GM12878 (cell line): ENCODE results near the gene USP4. TPM values are rescaled to one million over a fixed set of nuclear protein-coding genes. Genes with fewer than 3 reads are reported as not detected.

Experiments
- ASH2L ChIP-seq: fragments of 300-600, 200-600 bp; sonication (generic); IDR thresholded peaks from 2 replicates; pipeline ENCODE4 v1.6.1; 2017; ENCODE audit warnings: low read depth, mild to moderate bottlenecking, borderline replicate concordance
- CBFB ChIP-seq: IDR thresholded peaks from 2 replicates; pipeline ENCODE4 v1.6.1; 2016; ENCODE audit warnings: antibody characterized with exemption, low read depth
- HDAC2 ChIP-seq: fragments of 200-600 bp; sonication (generic); IDR thresholded peaks from 2 replicates; pipeline ENCODE4 v1.6.1; 2017
- IRF4 ChIP-seq: IDR thresholded peaks from 2 replicates; pipeline ENCODE4 v1.6.1; 2011; ENCODE audit warnings: low read depth, low read length
- MEF2A ChIP-seq: IDR thresholded peaks from 2 replicates; pipeline ENCODE4 v1.6.1; 2011; ENCODE audit warnings: low read depth, mild to moderate bottlenecking, low read length, moderate library complexity; ENCODE audit not compliant: insufficient read depth
- MXI1 ChIP-seq: fragments of 150-350 bp; IDR thresholded peaks from 2 replicates; pipeline ENCODE4 v1.6.1; 2011; ENCODE audit warnings: low read depth, mild to moderate bottlenecking, inconsistent platforms, low read length, improper control_type of control experiment
- NFXL1 ChIP-seq: fragments of 450-650 bp; IDR thresholded peaks from 2 replicates; pipeline ENCODE4 v1.6.1; 2017; ENCODE audit warnings: antibody characterized with exemption, mild to moderate bottlenecking, borderline replicate concordance
- PAX5 ChIP-seq: IDR thresholded peaks from 2 replicates; pipeline ENCODE4 v1.6.1; 2011; ENCODE audit warnings: low read depth, low read length, borderline replicate concordance
- POLR2AphosphoS5 ChIP-seq: IDR thresholded peaks from 2 replicates; pipeline ENCODE4 v1.6.1; 2011; ENCODE audit warnings: mild to moderate bottlenecking, low read length, inconsistent platforms
- POU2F2 ChIP-seq: IDR thresholded peaks from 3 replicates; pipeline ENCODE4 v1.6.1; 2011; ENCODE audit warnings: low read depth, mild to moderate bottlenecking, low read length, borderline replicate concordance
- SREBF2 ChIP-seq: IDR thresholded peaks from 2 replicates; pipeline ENCODE4 v1.6.1; 2012; ENCODE audit warnings: mild to moderate bottlenecking, low read length
- STAT3 ChIP-seq: IDR thresholded peaks from 2 replicates; pipeline ENCODE4 v1.6.1; 2011; ENCODE audit warnings: low read depth, low read length, improper control_type of control experiment
- ZNF384 ChIP-seq: IDR thresholded peaks from 2 replicates; pipeline ENCODE4 v1.6.1; 2012; ENCODE audit warnings: low read depth, mild to moderate bottlenecking, low read length, improper control_type of control experiment, borderline replicate concordance
- polyA plus RNA-seq, 11 experiments: library from polyadenylated mRNA; depleted of rRNA in 4 of 11; unstranded in 6 of 11; stranded (reverse) in 5 of 11; fragments of >200 nt; fragmentation: Nextera tagmentation in 4 of 11; fragmentation: Illumina TruSeq in 1 of 11; extraction: Ambion mirVana in 4 of 11; extraction: Trizol in 1 of 11; gene quantifications; 1 replicate in 1 of 11; 2 replicates in 10 of 11; pipeline versions ENCODE4 v1.2.1 to v1.2.3, GENCODE V29; 2011 to 2016; ENCODE audit warnings: inconsistent platforms in 2 of 11, missing spikeins in 2 of 11, low read depth in 1 of 11
- total RNA-seq, 4 experiments: library from RNA; depleted of rRNA in 3 of 4; stranded (reverse); fragments of >200 nt in 3 of 4; fragmentation: Illumina TruSeq in 1 of 4; extraction: Trizol in 1 of 4; gene quantifications; 2 replicates each; pipeline versions ENCODE4 v1.2.1 to v1.2.3, GENCODE V29; 2013 to 2021
- TF ChIP-seq, protein P1 (sequence below): fragments of 450-650 bp; IDR thresholded peaks from 2 replicates; pipeline ENCODE4 v1.6.1; 2016; ENCODE audit warnings: mild to moderate bottlenecking
- TF ChIP-seq, protein P2 (sequence below): IDR thresholded peaks from 2 replicates; pipeline ENCODE4 v1.6.1; 2012; ENCODE audit warnings: low read depth, low read length, improper control_type of control experiment
- TF ChIP-seq, protein P3 (sequence below): fragments of 450-650 bp; conservative IDR thresholded peaks from 2 replicates; pipeline ENCODE4 v1.6.1; 2017; ENCODE audit warnings: mild to moderate bottlenecking, moderate library complexity
- TF ChIP-seq, protein P4 (sequence below): IDR thresholded peaks from 2 replicates; pipeline ENCODE4 v1.6.1; 2011; ENCODE audit warnings: low read depth, low read length, improper control_type of control experiment, borderline replicate concordance
- TF ChIP-seq, protein P5 (sequence below): IDR thresholded peaks from 2 replicates; pipeline ENCODE4 v1.6.1; 2012; ENCODE audit warnings: improper control_type of control experiment, low read depth, low read length; ENCODE audit not compliant: insufficient replicate concordance

USP4 gene
- total and polyA plus RNA-seq, 10 of the 15 experiments (the other 5 are each of a cell fraction or from before 2014, with no cell fraction given) = 26.5 to 77.1 (median 66.0) TPM

DNA sequence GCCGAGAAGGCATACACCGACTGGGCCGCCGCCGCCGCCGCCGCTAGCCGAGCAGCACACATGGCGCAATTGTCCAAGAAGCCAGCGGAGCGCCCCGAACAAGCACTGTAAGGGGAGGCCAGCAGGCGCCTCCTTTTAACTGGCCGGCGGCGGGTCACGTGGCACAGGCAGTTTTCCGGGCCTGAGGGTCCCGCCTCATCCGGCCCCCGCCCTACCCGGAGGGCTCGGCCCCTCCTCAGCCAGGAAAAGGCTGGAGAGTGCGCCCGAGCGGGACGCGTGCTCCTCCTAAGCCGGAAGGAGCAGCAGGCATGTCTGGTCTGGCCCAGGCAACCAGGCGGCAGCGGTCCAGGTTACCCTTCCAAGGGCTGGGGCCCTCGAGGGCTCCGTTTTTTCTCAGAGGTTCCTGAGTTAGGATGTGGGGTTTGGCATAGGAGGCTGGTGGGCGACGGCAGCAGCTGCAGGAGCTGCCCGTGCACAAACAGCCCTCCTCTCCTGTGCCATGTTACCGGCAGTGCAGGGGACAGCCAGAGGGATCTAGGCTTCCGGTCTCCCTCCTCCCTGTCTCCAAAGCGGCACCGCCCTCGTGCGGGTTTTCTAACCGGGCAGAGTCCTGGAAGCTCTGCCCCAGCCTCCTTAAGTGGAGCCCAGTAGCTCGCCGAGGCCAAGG is 18.5 kb upstream of the USP4 start, which contains the start of gene GPX1 (continued):
- TF ChIP-seq, protein P1, sequence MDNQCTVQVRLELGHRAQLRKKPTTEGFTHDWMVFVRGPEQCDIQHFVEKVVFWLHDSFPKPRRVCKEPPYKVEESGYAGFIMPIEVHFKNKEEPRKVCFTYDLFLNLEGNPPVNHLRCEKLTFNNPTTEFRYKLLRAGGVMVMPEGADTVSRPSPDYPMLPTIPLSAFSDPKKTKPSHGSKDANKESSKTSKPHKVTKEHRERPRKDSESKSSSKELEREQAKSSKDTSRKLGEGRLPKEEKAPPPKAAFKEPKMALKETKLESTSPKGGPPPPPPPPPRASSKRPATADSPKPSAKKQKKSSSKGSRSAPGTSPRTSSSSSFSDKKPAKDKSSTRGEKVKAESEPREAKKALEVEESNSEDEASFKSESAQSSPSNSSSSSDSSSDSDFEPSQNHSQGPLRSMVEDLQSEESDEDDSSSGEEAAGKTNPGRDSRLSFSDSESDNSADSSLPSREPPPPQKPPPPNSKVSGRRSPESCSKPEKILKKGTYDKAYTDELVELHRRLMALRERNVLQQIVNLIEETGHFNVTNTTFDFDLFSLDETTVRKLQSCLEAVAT = 0 out of 2 replicates have a peak, but pooled peaks have one; percentile 42
- TF ChIP-seq SREBF2 (no peak), CBFB (peak; percentile 53; the same call in 1 of the 2 replicates), POU2F2 (peak; percentile 88; the same call in 2 of the 3 replicates), MEF2A (0 out of 2 replicates have a peak, but pooled peaks have one; percentile 3), STAT3 (no peak), PAX5 (peak; percentile 91), MXI1 (peak; percentile 91), ASH2L (no peak), ZNF384 (no peak), POLR2AphosphoS5 (peak; percentile 95), IRF4 (no peak), HDAC2 (no peak), NFXL1 (peak; percentile 52; the same call in 1 of the 2 replicates)
- TF ChIP-seq, protein P2, sequence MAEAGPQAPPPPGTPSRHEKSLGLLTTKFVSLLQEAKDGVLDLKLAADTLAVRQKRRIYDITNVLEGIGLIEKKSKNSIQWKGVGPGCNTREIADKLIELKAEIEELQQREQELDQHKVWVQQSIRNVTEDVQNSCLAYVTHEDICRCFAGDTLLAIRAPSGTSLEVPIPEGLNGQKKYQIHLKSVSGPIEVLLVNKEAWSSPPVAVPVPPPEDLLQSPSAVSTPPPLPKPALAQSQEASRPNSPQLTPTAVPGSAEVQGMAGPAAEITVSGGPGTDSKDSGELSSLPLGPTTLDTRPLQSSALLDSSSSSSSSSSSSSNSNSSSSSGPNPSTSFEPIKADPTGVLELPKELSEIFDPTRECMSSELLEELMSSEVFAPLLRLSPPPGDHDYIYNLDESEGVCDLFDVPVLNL = no peak
- TF ChIP-seq, protein P3, sequence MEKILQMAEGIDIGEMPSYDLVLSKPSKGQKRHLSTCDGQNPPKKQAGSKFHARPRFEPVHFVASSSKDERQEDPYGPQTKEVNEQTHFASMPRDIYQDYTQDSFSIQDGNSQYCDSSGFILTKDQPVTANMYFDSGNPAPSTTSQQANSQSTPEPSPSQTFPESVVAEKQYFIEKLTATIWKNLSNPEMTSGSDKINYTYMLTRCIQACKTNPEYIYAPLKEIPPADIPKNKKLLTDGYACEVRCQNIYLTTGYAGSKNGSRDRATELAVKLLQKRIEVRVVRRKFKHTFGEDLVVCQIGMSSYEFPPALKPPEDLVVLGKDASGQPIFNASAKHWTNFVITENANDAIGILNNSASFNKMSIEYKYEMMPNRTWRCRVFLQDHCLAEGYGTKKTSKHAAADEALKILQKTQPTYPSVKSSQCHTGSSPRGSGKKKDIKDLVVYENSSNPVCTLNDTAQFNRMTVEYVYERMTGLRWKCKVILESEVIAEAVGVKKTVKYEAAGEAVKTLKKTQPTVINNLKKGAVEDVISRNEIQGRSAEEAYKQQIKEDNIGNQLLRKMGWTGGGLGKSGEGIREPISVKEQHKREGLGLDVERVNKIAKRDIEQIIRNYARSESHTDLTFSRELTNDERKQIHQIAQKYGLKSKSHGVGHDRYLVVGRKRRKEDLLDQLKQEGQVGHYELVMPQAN = peak; percentile 56; the same call in 1 of the 2 replicates
- TF ChIP-seq, protein P4, sequence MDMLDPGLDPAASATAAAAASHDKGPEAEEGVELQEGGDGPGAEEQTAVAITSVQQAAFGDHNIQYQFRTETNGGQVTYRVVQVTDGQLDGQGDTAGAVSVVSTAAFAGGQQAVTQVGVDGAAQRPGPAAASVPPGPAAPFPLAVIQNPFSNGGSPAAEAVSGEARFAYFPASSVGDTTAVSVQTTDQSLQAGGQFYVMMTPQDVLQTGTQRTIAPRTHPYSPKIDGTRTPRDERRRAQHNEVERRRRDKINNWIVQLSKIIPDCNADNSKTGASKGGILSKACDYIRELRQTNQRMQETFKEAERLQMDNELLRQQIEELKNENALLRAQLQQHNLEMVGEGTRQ = peak; percentile 71
- TF ChIP-seq, protein P5, sequence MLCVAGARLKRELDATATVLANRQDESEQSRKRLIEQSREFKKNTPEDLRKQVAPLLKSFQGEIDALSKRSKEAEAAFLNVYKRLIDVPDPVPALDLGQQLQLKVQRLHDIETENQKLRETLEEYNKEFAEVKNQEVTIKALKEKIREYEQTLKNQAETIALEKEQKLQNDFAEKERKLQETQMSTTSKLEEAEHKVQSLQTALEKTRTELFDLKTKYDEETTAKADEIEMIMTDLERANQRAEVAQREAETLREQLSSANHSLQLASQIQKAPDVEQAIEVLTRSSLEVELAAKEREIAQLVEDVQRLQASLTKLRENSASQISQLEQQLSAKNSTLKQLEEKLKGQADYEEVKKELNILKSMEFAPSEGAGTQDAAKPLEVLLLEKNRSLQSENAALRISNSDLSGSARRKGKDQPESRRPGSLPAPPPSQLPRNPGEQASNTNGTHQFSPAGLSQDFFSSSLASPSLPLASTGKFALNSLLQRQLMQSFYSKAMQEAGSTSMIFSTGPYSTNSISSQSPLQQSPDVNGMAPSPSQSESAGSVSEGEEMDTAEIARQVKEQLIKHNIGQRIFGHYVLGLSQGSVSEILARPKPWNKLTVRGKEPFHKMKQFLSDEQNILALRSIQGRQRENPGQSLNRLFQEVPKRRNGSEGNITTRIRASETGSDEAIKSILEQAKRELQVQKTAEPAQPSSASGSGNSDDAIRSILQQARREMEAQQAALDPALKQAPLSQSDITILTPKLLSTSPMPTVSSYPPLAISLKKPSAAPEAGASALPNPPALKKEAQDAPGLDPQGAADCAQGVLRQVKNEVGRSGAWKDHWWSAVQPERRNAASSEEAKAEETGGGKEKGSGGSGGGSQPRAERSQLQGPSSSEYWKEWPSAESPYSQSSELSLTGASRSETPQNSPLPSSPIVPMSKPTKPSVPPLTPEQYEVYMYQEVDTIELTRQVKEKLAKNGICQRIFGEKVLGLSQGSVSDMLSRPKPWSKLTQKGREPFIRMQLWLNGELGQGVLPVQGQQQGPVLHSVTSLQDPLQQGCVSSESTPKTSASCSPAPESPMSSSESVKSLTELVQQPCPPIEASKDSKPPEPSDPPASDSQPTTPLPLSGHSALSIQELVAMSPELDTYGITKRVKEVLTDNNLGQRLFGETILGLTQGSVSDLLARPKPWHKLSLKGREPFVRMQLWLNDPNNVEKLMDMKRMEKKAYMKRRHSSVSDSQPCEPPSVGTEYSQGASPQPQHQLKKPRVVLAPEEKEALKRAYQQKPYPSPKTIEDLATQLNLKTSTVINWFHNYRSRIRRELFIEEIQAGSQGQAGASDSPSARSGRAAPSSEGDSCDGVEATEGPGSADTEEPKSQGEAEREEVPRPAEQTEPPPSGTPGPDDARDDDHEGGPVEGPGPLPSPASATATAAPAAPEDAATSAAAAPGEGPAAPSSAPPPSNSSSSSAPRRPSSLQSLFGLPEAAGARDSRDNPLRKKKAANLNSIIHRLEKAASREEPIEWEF = no peak
